ENCODE data around the gene FBXO2. TPM values are rescaled to one million over a fixed set of nuclear protein-coding genes. Genes with fewer than 3 reads are reported as not detected.

FBXO2 gene
- total and polyA plus RNA-seq, 2 of the 4 experiments (the other 2 are of a cell fraction): 0.36 to 1.7 TPM

GRCh38 chr1:11697188-11697892, 43.1 kb upstream of the FBXO2 start:
- in situ Hi-C loops (cut with MboI; ENCODE audit: low sequenced_read_pairs): no loop called here
- H4K91ac ChIP-seq (ENCODE audit: insufficient read depth, low read depth, low read length): no peak overlapping the region
- no peak overlapping the region for H3K4ac ChIP-seq (ENCODE audit: low read depth, low read length)
- ChIA-PET CTCF (interaction anchor here (0.6 kb wide), 1 partner anchor 12 kb away, joined by 3 read pairs; no protein-coding TSS in a partner anchor), POLR2A (ENCODE audit: unreplicated experiment) (no interaction called here)
- no peak overlapping the region for H3K14ac ChIP-seq (replicated peaks; ENCODE audit: low read depth, low read length)
- ATAC-seq (ENCODE audit: low read depth) (no peak), DNase-seq (no peak)
- no peak overlapping the region for H2BK120ac ChIP-seq (ENCODE audit: low read depth, low read length)
- H2AK9ac ChIP-seq (replicated peaks; ENCODE audit: low read depth, low read length, poor library complexity): no peak overlapping the region
- intact Hi-C loops (cut with micrococcal nuclease): no loop called here
- H3K4me2 ChIP-seq (ENCODE audit: low read depth, low read length): no peak overlapping the region
- H3K9me3 ChIP-seq (ENCODE audit: control insufficient read depth, insufficient read depth, low read length): no peaks in the 10 kb centered on the region
- H2BK20ac ChIP-seq (ENCODE audit: low read depth, low read length): no peak overlapping the region
- no peak overlapping the region for H3K18ac ChIP-seq (ENCODE audit: low read depth, low read length)
- dilution Hi-C loops (cut with HindIII; ENCODE audit: low sequenced_read_pairs, unreplicated experiment): no loop called here
- no peak overlapping the region for H2BK5ac ChIP-seq (ENCODE audit: low read depth, low read length, poor library complexity, severe bottlenecking)
- no peaks in the 10 kb centered on the region for H4K20me1 ChIP-seq (ENCODE audit: insufficient read depth, low read length)
- H3K36me3 ChIP-seq (ENCODE audit: control insufficient read depth, insufficient read depth, low read length): no peaks in the 10 kb centered on the region
- H2AK5ac ChIP-seq (ENCODE audit: low read depth, low read length): no peak overlapping the region
- H2BK15ac ChIP-seq (ENCODE audit: low read depth, low read length): no peak overlapping the region
- H3K79me1 ChIP-seq (ENCODE audit: low read depth in 1 of 2, low read length in 2 of 2): no peaks in the 10 kb centered on the region
- no peak overlapping the region for H4K5ac ChIP-seq (ENCODE audit: low read depth, low read length)
- no peak overlapping the region for H3K27ac ChIP-seq (ENCODE audit: insufficient read depth, low read length)
- H3K4me1 ChIP-seq (ENCODE audit: control insufficient read depth, insufficient read depth, low read length): peaks cover 3% of the 10 kb centered on the region; the same call in 1 of the 2 replicates
- no peak overlapping the region for H3K23ac ChIP-seq (ENCODE audit: low read depth, low read length)
- 47% methylated on average over 4 of the region's 8 CpGs; no CpG with 5 or more reads in 1 of the 2 experiments for WGBS, 2 experiments (ENCODE audit: extremely low coverage in 2 of 2, insufficient read length in 1 of 2)
- peak overlapping the region; percentile 51 for H2AFZ ChIP-seq (replicated peaks; ENCODE audit: low read length, poor library complexity)
- TF ChIP-seq RAD21 (IDR thresholded peaks at IDR 0.05; ENCODE audit: low read length) (no peak), MAFK (IDR thresholded peaks at IDR 0.05; ENCODE audit: low read depth, low read length) (no peak), RCOR1 (IDR thresholded peaks at IDR 0.05; ENCODE audit: insufficient replicate concordance, low read length) (no peak), FOS (IDR thresholded peaks at IDR 0.05; ENCODE audit: low read depth, low read length) (no peak), CHD1 (IDR thresholded peaks at IDR 0.05; ENCODE audit: low read depth, low read length) (no peak), CEBPB (IDR thresholded peaks at IDR 0.05; ENCODE audit: low read depth, low read length) (no peak), MXI1 (IDR thresholded peaks at IDR 0.05; ENCODE audit: borderline replicate concordance, low read depth, low read length) (no peak), SMC3 (IDR thresholded peaks at IDR 0.05; ENCODE audit: low read depth, low read length) (no peak), ELK1 (IDR thresholded peaks at IDR 0.05; ENCODE audit: borderline replicate concordance, low read depth, low read length) (no peak)
- no peak overlapping the region for H3K56ac ChIP-seq (ENCODE audit: extremely low read depth, insufficient read depth, low read length)
- no TSS peak for BruUV-seq (replicated peaks)
- peaks cover 69% of the 10 kb centered on the region for H3K27me3 ChIP-seq (ENCODE audit: control insufficient read depth, insufficient read depth, low read length)
- H3K4me3 ChIP-seq (ENCODE audit: insufficient read depth, low read depth, low read length): no peak overlapping the region
- H3K9me1 ChIP-seq (ENCODE audit: insufficient read depth, low read length): peaks cover 8% of the 10 kb centered on the region
- no peak overlapping the region for H4K8ac ChIP-seq (ENCODE audit: low read depth in 2 of 2, low read length in 2 of 2)
- H3K9ac ChIP-seq (ENCODE audit: low read depth, low read length): no peak overlapping the region

All from IMR-90 (cell line).